Glomerular visceral epithelial cell (primary cell): ENCODE measurements around the gene POLR1D.
"Not testable (repeated sequence)": the region's sequence is repeated elsewhere in the genome, so short reads cannot be mapped to it uniquely, and the experiment has no call there.

ENCODE experiments used
- DNase-seq: peaks from one replicate; pipeline ENCODE4 v3.0.0-alpha.2; 2016; ENCODE audit errors: extremely low spot score

Gene POLR1D

GRCh38 chr13:27617881-27618321 lies 3.8 kb upstream of the POLR1D start:
- no peak for DNase-seq

- no peak for DNase-seq
Observed at GRCh38 chr13:27619093-27619727, 2.5 kb upstream of the POLR1D start.

- peak; percentile 42 for DNase-seq
Observed at GRCh38 chr13:27619728-27620376, 1.8 kb upstream of the POLR1D start.

- DNase-seq: peak; percentile 98
Observed at GRCh38 chr13:27620377-27621115, 1.1 kb upstream of the POLR1D start, which contains the start of gene LNX2. LNX2 (minus strand) TSS chr13:27620529; CDS start chr13:27581703, 38,826 bp downstream.

GRCh38 chr13:27621116-27621365 lies 651 bp upstream of the POLR1D start:
- DNase-seq: no peak

- DNase-seq: peak; percentile 30
Observed at GRCh38 chr13:27622102-27622820, 569 bp downstream of the POLR1D start.

- DNase-seq: no peak
Observed at GRCh38 chr13:27622881-27623280, 1.2 kb downstream of the POLR1D start.

- no peak for DNase-seq
Observed at GRCh38 chr13:27624071-27624470, 2.4 kb downstream of the POLR1D start.

GRCh38 chr13:27625839-27626238 lies 4.1 kb downstream of the POLR1D start:
- DNase-seq: no peak

GRCh38 chr13:27627380-27627779 lies 5.7 kb downstream of the POLR1D start:
- DNase-seq: no peak

- no peak for DNase-seq
Observed at GRCh38 chr13:27628081-27628480, 6.4 kb downstream of the POLR1D start.

GRCh38 chr13:27628766-27629165 lies 7.1 kb downstream of the POLR1D start:
- DNase-seq: not testable (repeated sequence)

- peak; percentile 36 for DNase-seq
Observed at GRCh38 chr13:27631156-27631555, 9.5 kb downstream of the POLR1D start.

- no peak for DNase-seq
Observed at GRCh38 chr13:27631665-27632064, 10.0 kb downstream of the POLR1D start.

- no peak for DNase-seq
Observed at GRCh38 chr13:27632214-27632613, 10.5 kb downstream of the POLR1D start.

- no peak for DNase-seq
Observed at GRCh38 chr13:27632648-27633047, 11.0 kb downstream of the POLR1D start.

GRCh38 chr13:27634231-27634630 lies 12.5 kb downstream of the POLR1D start:
- DNase-seq: no peak

GRCh38 chr13:27634791-27635190 lies 13.1 kb downstream of the POLR1D start:
- no peak for DNase-seq

GRCh38 chr13:27635266-27635665 lies 13.6 kb downstream of the POLR1D start:
- no peak for DNase-seq

GRCh38 chr13:27636589-27637288 lies 15.0 kb downstream of the POLR1D start:
- DNase-seq: no peak

GRCh38 chr13:27637289-27637626 lies 15.6 kb downstream of the POLR1D start:
- no peak for DNase-seq

- DNase-seq: no peak
Observed at GRCh38 chr13:27638001-27638400, 16.3 kb downstream of the POLR1D start.
